ENCODE data around the gene STK17A.

STK17A gene

DNA sequence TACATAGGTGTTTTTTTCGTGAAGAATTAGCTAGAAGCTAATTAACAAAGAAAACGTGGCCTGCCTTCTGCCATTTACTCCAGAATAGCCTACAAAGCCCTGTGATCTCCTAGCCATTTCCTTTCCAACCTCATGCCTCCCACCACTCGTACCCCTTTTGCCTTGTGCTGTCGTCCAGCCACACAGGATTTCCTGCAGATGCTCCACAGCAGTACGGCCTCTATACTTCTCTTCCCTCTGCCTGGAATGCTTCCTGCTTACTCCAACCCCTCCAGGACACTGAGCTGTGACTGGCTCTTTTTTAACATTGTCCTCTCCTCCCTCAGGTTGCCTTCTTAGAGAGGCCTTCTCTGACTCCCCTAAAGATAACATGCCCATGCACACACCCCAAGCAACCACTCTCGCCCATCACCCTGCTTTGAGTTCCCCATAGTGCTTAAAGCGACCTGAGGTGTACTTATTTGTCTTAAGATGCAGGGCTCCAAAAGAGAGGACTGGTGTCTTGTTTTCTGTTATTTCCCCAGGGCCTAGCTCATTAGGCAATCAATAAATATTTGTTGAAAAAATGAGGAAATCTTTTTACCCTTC lies 32.7 kb downstream of the STK17A start (continued):
- TF ChIP-seq, protein P1, sequence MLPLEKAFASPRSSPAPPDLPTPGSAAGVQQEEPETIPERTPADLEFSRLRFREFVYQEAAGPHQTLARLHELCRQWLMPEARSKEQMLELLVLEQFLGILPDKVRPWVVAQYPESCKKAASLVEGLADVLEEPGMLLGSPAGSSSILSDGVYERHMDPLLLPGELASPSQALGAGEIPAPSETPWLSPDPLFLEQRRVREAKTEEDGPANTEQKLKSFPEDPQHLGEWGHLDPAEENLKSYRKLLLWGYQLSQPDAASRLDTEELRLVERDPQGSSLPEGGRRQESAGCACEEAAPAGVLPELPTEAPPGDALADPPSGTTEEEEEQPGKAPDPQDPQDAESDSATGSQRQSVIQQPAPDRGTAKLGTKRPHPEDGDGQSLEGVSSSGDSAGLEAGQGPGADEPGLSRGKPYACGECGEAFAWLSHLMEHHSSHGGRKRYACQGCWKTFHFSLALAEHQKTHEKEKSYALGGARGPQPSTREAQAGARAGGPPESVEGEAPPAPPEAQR (tag by site-specific recombination; IDR thresholded peaks at IDR 0.05) = no peak
- TF ChIP-seq ZNF2 (tag by site-specific recombination; IDR thresholded peaks at IDR 0.05) (no peak), ZBTB1 (tag by site-specific recombination; IDR thresholded peaks at IDR 0.05) (no peak), ZNF23 (tag by site-specific recombination; IDR thresholded peaks at IDR 0.05; ENCODE audit: borderline replicate concordance) (no peak), ZNF221 (tag by site-specific recombination; IDR thresholded peaks at IDR 0.05; ENCODE audit: borderline replicate concordance) (no peak), TRIM28 (IDR thresholded peaks at IDR 0.05; ENCODE audit: borderline replicate concordance, low read length) (no peak), ZNF792 (tag by site-specific recombination; IDR thresholded peaks at IDR 0.05) (no peak)

DNA sequence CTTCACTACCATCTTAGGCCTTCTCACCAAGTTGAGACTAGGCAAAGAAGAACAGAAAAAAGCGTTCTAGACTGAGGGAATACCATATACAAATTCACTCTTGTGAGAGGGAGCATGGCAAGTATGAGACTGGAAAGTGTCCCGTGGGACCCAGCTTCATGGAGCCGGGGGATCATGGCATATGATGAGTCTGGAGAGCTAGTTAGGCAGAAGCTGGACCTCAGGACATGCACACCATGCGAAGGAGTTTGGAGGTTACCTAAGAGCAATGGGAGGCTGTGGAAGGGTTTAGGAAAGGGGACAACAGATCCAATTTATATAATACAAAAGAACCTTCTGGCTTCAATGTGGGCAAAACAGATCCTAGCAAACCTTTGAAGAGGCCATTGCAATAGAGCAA lies 34.1 kb downstream of the STK17A start:
- peaks cover 0 to 30% of the 10 kb centered on the region in 2 experiments; a peak in 2 of 3 replicates for H3K36me3 ChIP-seq (ENCODE audit: control insufficient read depth in 2 of 2, insufficient read depth in 1 of 2, low read length in 2 of 2)
- no peaks in the 10 kb centered on the region for H3K9me3 ChIP-seq (ENCODE audit: control insufficient read depth, insufficient read depth, low read depth, low read length)
- H3K4me1 ChIP-seq (ENCODE audit: control insufficient read depth, insufficient read depth, low read length) = no peaks in the 10 kb centered on the region
- no peak overlapping the region for H3K27ac ChIP-seq (ENCODE audit: extremely low read depth, low read depth, low read length)
- ChIA-PET POLR2A (no interaction called here), CTCF (interaction anchor here (5.1 kb wide), 1 partner anchor 34 kb away, joined by 27 read pairs; the partner anchor contains the start of gene STK17A)
- no peak overlapping the region for H3K4me3 ChIP-seq (ENCODE audit: low read depth, low read length)
- TF ChIP-seq, protein P2, sequence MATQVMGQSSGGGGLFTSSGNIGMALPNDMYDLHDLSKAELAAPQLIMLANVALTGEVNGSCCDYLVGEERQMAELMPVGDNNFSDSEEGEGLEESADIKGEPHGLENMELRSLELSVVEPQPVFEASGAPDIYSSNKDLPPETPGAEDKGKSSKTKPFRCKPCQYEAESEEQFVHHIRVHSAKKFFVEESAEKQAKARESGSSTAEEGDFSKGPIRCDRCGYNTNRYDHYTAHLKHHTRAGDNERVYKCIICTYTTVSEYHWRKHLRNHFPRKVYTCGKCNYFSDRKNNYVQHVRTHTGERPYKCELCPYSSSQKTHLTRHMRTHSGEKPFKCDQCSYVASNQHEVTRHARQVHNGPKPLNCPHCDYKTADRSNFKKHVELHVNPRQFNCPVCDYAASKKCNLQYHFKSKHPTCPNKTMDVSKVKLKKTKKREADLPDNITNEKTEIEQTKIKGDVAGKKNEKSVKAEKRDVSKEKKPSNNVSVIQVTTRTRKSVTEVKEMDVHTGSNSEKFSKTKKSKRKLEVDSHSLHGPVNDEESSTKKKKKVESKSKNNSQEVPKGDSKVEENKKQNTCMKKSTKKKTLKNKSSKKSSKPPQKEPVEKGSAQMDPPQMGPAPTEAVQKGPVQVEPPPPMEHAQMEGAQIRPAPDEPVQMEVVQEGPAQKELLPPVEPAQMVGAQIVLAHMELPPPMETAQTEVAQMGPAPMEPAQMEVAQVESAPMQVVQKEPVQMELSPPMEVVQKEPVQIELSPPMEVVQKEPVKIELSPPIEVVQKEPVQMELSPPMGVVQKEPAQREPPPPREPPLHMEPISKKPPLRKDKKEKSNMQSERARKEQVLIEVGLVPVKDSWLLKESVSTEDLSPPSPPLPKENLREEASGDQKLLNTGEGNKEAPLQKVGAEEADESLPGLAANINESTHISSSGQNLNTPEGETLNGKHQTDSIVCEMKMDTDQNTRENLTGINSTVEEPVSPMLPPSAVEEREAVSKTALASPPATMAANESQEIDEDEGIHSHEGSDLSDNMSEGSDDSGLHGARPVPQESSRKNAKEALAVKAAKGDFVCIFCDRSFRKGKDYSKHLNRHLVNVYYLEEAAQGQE (tag by site-specific recombination; IDR thresholded peaks at IDR 0.05) = no peak
- TF ChIP-seq, protein P3, sequence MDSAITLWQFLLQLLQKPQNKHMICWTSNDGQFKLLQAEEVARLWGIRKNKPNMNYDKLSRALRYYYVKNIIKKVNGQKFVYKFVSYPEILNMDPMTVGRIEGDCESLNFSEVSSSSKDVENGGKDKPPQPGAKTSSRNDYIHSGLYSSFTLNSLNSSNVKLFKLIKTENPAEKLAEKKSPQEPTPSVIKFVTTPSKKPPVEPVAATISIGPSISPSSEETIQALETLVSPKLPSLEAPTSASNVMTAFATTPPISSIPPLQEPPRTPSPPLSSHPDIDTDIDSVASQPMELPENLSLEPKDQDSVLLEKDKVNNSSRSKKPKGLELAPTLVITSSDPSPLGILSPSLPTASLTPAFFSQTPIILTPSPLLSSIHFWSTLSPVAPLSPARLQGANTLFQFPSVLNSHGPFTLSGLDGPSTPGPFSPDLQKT (IDR thresholded peaks at IDR 0.05; ENCODE audit: borderline replicate concordance, low read depth, low read length) = no peak
- TF ChIP-seq ZSCAN16 (tag by site-specific recombination; IDR thresholded peaks at IDR 0.05) = no peak
- no peak for TF ChIP-seq MZF1 (tag by site-specific recombination; IDR thresholded peaks at IDR 0.05; ENCODE audit: borderline replicate concordance)
- TF ChIP-seq ZNF571 (tag by site-specific recombination; IDR thresholded peaks at IDR 0.05) = no peak
- TF ChIP-seq ZNF664 (tag by site-specific recombination; IDR thresholded peaks at IDR 0.05) = no peak
- no peak for TF ChIP-seq ZNF391 (tag by site-specific recombination; IDR thresholded peaks at IDR 0.05; ENCODE audit: borderline replicate concordance, low read depth)
- no peak for TF ChIP-seq ZNF341 (tag by site-specific recombination; IDR thresholded peaks at IDR 0.05; ENCODE audit: low read depth)
- TF ChIP-seq, protein P4, sequence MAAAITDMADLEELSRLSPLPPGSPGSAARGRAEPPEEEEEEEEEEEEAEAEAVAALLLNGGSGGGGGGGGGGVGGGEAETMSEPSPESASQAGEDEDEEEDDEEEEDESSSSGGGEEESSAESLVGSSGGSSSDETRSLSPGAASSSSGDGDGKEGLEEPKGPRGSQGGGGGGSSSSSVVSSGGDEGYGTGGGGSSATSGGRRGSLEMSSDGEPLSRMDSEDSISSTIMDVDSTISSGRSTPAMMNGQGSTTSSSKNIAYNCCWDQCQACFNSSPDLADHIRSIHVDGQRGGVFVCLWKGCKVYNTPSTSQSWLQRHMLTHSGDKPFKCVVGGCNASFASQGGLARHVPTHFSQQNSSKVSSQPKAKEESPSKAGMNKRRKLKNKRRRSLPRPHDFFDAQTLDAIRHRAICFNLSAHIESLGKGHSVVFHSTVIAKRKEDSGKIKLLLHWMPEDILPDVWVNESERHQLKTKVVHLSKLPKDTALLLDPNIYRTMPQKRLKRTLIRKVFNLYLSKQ (tag by site-specific recombination; IDR thresholded peaks at IDR 0.05; ENCODE audit: borderline replicate concordance) = no peak
